HL-60 (cell line): Measurements from ENCODE around the gene KRTAP3-3.
"Not testable (repeated sequence)": the region's sequence is repeated elsewhere in the genome, so short reads cannot be mapped to it uniquely, and the experiment has no call there.

Experiments used
- DNase-seq, 2 experiments: peaks; one replicate each; pipeline ENCODE4 v3.0.0-alpha.2; 2010 to 2020; ENCODE audit warnings: low read depth in 1 of 2, low spot score in 1 of 2
- H3K27ac ChIP-seq: fragments of 250-450 bp; sonication (Bioruptor Pico); replicated peaks from 2 replicates; pipeline ENCODE4 v1.5.1; 2020; ENCODE audit warnings: mild to moderate bottlenecking, moderate library complexity
- H3K27me3 ChIP-seq: fragments of 250-450 bp; sonication (Bioruptor Pico); 2 replicates; pipeline ENCODE4 v1.5.1; 2021; ENCODE audit warnings: mild to moderate bottlenecking, moderate library complexity; ENCODE audit not compliant: insufficient read depth, poor library complexity, severe bottlenecking
- H3K4me3 ChIP-seq: replicated peaks from 2 replicates; pipeline ENCODE4 v1.5.1; 2011; ENCODE audit warnings: mild to moderate bottlenecking, control low read depth, low read length; ENCODE audit not compliant: insufficient read depth
- GABPA ChIP-seq: IDR thresholded peaks from 2 replicates; pipeline ENCODE4 v1.6.1; 2012; ENCODE audit warnings: low read depth
- POLR2AphosphoS5 ChIP-seq: IDR thresholded peaks from 2 replicates; pipeline ENCODE4 v1.6.1; 2012; ENCODE audit warnings: low read depth
- SPI1 ChIP-seq: IDR thresholded peaks from 2 replicates; pipeline ENCODE4 v1.6.1; 2012; ENCODE audit warnings: low read depth, mild to moderate bottlenecking, borderline replicate concordance
- long read RNA-seq: library from polyadenylated mRNA; unstranded; transcript quantifications from one replicate; pipeline ENCODE4 v2.0.0, GENCODE V29; 2020
- TF ChIP-seq, protein P1 (sequence below): IDR thresholded peaks from one replicate; pipeline ENCODE4 v1.5.1; 2011; ENCODE audit warnings: low read length, control low read depth, inconsistent platforms; ENCODE audit not compliant: insufficient read depth
- TF ChIP-seq, protein P2 (sequence below): IDR thresholded peaks from 2 replicates; pipeline ENCODE4 v1.6.1; 2012; ENCODE audit warnings: low read depth; ENCODE audit not compliant: insufficient replicate concordance

The KRTAP3-3 gene
- long read RNA-seq = 0 reads

DNA sequence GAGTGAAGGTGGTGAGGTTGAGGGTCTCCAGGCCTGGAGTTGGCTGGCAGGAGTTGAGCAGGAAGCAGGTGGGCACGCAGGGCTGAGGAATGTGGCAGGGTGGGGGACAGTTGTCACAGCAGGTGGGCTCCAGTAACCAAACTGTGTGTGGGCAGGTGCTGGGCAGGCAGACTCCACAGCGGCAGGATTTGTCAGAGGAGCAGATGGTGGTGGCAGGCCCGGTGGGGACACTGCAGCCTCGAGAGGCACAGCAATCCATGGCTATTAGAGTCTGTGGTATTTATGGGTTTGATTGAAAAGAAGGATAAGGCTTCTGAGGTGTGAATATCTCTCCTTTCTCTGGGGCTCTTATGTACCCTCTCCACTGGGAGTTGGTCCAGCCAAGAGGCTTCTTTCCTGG lies at the start of gene KRTAP3-3:
KRTAP3-3 (minus strand) TSS at position 326 of the 400 bp plus-strand sequence; CDS start at position 259, 67 bp downstream.
- H3K27ac ChIP-seq = no peak within 1 kb of the TSS
- DNase-seq = no peak
- H3K27me3 ChIP-seq = peaks cover 2% of the 10 kb centered on the region
- TF ChIP-seq, protein P1, sequence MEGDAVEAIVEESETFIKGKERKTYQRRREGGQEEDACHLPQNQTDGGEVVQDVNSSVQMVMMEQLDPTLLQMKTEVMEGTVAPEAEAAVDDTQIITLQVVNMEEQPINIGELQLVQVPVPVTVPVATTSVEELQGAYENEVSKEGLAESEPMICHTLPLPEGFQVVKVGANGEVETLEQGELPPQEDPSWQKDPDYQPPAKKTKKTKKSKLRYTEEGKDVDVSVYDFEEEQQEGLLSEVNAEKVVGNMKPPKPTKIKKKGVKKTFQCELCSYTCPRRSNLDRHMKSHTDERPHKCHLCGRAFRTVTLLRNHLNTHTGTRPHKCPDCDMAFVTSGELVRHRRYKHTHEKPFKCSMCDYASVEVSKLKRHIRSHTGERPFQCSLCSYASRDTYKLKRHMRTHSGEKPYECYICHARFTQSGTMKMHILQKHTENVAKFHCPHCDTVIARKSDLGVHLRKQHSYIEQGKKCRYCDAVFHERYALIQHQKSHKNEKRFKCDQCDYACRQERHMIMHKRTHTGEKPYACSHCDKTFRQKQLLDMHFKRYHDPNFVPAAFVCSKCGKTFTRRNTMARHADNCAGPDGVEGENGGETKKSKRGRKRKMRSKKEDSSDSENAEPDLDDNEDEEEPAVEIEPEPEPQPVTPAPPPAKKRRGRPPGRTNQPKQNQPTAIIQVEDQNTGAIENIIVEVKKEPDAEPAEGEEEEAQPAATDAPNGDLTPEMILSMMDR = no peak
- TF ChIP-seq POLR2AphosphoS5 (no peak), SPI1 (no peak), GABPA (no peak)
- TF ChIP-seq, protein P2, sequence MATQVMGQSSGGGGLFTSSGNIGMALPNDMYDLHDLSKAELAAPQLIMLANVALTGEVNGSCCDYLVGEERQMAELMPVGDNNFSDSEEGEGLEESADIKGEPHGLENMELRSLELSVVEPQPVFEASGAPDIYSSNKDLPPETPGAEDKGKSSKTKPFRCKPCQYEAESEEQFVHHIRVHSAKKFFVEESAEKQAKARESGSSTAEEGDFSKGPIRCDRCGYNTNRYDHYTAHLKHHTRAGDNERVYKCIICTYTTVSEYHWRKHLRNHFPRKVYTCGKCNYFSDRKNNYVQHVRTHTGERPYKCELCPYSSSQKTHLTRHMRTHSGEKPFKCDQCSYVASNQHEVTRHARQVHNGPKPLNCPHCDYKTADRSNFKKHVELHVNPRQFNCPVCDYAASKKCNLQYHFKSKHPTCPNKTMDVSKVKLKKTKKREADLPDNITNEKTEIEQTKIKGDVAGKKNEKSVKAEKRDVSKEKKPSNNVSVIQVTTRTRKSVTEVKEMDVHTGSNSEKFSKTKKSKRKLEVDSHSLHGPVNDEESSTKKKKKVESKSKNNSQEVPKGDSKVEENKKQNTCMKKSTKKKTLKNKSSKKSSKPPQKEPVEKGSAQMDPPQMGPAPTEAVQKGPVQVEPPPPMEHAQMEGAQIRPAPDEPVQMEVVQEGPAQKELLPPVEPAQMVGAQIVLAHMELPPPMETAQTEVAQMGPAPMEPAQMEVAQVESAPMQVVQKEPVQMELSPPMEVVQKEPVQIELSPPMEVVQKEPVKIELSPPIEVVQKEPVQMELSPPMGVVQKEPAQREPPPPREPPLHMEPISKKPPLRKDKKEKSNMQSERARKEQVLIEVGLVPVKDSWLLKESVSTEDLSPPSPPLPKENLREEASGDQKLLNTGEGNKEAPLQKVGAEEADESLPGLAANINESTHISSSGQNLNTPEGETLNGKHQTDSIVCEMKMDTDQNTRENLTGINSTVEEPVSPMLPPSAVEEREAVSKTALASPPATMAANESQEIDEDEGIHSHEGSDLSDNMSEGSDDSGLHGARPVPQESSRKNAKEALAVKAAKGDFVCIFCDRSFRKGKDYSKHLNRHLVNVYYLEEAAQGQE = no peak
- H3K4me3 ChIP-seq = no peak within 1 kb of the TSS

DNA sequence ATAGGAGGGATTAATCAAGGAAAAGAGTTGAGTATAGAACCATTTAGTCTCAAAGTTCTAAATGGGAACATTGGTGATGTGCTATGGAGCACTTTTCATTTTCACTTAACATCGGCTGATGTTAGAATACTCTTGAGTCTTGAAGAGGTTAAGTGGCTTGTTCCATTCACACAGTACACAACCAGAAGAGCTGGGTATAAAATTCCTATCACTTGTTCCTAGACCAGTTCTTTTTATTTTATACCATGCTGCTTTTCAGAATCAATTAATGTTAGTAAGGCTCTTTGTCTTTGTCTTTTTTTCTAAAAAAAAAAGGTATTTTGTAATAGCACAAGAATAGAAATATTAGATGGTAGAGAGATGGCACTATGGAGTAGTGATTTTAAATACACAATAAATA lies 49.0 kb upstream of the KRTAP3-3 start:
- Histone ChIP-seq H3K27me3 (no peaks in the 10 kb centered on the region), H3K27ac (no peak overlapping the region), H3K4me3 (no peak overlapping the region)
- TF ChIP-seq GABPA = no peak
- TF ChIP-seq, protein P2 = no peak
- no peak for TF ChIP-seq SPI1
- TF ChIP-seq POLR2AphosphoS5 = no peak
- TF ChIP-seq, protein P1 = no peak
- no peak for DNase-seq

DNA sequence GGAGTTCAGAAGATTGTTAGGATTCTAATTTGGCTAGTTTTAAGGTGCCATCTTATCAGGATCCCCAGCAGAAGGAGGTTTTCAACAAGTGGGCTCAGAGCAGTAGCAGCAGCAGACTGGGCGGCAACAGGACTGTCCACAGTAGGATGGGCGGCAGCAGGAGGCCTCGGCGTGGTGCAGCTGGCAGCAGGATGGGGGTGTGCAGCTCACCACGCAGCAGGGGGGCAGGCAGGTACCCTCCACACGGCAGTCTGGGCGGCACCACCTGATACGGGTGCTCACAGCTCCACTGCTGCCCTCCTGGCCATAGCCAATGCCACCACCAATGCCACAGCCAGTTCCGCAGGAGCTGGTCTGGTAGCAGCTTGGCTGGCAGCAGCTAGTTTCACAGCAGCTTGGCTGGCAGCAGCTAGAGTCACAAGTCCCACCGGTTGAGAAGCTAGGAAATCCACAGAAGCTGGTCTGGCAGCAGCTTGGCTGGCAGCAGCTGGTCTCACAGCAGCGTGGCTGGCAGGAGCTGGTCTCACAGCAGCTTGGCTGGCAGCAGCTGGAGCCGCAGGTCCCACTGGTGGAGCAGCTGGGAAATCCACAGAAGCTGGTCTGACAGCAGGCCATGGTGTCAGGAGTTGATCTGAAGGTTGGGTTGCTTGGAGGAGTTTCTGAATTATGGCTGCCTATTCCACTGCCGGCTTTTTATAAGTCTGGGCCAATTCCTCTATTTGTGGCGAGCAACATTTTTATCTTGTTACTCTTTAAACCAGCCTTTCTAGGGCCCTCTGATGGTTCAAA lies 47.0 kb upstream of the KRTAP3-3 start, which contains the start of gene KRTAP1-1:
KRTAP1-1 (minus strand) TSS at position 668 of the 789 bp plus-strand sequence; CDS start at position 615, 53 bp downstream.
- H3K4me3 ChIP-seq, DNase-seq, H3K27ac ChIP-seq, H3K27me3 ChIP-seq: not testable (repeated sequence)

DNA sequence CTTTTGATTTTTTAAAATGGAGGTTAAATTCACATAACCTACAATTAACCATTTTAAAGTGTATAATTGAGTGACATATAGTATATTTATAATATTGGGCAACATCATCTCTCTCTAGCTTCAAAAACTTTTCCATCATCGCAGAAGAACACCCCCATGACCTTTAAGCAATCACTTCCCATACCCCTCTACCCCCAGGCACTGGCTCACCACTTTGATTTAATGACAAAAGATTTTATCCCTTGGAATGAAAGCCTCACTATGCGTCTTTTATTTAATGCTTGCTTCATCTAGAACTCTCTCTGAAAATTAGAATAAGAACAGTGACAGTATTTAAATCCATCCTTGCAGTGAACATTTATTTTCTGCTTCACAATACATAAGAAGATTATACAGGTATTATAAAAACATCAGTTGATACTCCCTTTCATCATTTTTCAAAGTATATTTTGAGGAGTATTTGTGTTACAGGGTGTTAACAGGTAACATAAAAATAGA lies 43.9 kb upstream of the KRTAP3-3 start:
- TF ChIP-seq POLR2AphosphoS5 (no peak), GABPA (no peak)
- DNase-seq = no peak
- no peak overlapping the region for H3K27ac ChIP-seq
- H3K4me3 ChIP-seq = no peak overlapping the region
- no peaks in the 10 kb centered on the region for H3K27me3 ChIP-seq

DNA sequence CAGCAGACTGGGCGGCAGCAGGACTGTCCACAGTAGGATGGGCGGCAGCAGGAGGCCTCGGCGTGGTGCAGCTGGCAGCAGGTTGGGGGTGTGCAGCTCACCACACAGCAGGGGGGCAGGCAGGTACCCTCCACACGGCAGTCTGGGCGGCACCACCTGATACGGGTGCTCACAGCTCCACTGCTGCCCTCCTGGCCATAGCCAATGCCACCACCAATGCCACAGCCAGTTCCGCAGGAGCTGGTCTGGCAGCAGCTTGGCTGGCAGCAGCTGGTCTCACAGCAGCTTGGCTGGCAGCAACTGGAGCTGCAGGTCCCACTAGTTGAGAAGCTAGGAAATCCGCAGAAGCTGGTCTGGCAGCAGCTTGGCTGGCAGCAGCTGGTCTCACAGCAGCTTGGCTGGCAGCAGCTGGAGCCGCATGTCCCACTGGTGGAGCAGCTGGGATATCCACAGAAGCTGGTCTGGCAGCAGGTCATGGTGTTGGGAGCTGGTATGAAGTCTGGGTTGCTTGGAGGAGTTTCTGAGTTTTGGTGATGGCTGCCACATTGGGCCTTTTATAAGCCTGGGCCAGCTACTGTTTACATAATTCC lies 40.5 kb upstream of the KRTAP3-3 start, which contains the start of gene KRTAP1-3:
KRTAP1-3 (minus strand) TSS at position 529 of the 590 bp plus-strand sequence; CDS start at position 476, 53 bp downstream.
- H3K27me3 ChIP-seq, H3K27ac ChIP-seq, H3K4me3 ChIP-seq, DNase-seq: not testable (repeated sequence)
